ENCODE results near the gene KL. TPM values are rescaled to one million over a fixed set of nuclear protein-coding genes. Genes with fewer than 3 reads are reported as not detected.

The KL gene
- polyA plus RNA-seq, 3 donors, result 0.62 to 3.1 (median 0.67) TPM

GRCh38 chr13:33028620-33029019, 12.4 kb downstream of the KL start:
- WGBS, 3 donors, result 52 to 71% (median 54%) methylated on average over 2 of the region's 2 CpGs
- no peak overlapping the region for H3K27ac ChIP-seq (ENCODE audit: low read depth, low read length)

- WGBS, 3 donors, result 90 to 94% (median 94%) methylated on average over 4 of the region's 4 CpGs
- no peak overlapping the region for H3K27ac ChIP-seq (ENCODE audit: low read depth, low read length)
These were observed 15.1 kb downstream of the KL start for GRCh38 chr13:33031277-33031676.

- H3K27ac ChIP-seq (ENCODE audit: low read depth, low read length), result no peak overlapping the region
- 76 to 87% (median 81%) methylated on average over 12 of the region's 12 CpGs for WGBS, 3 donors
These were observed 15.9 kb downstream of the KL start for GRCh38 chr13:33032037-33032625.

GRCh38 chr13:33033051-33033812, 17.0 kb downstream of the KL start:
- WGBS, 3 donors, result 39 to 57% (median 53%) methylated on average over 14 of the region's 14 CpGs
- H3K27ac ChIP-seq (ENCODE audit: low read depth, low read length), result no peak overlapping the region

GRCh38 chr13:33033986-33034385, 17.8 kb downstream of the KL start:
- no peak overlapping the region for H3K27ac ChIP-seq (ENCODE audit: low read depth, low read length)

GRCh38 chr13:33034882-33035520, 18.8 kb downstream of the KL start:
- 51 to 85% (median 65%) methylated on average over 5 of the region's 5 CpGs for WGBS, 3 donors
- H3K27ac ChIP-seq (ENCODE audit: low read depth, low read length), result no peak overlapping the region

- WGBS, 3 donors, result 93 to 96% (median 95%) methylated on average over 1 of the region's 1 CpG
- no peak overlapping the region for H3K27ac ChIP-seq (ENCODE audit: low read depth, low read length)
These were observed 21.4 kb downstream of the KL start for GRCh38 chr13:33037673-33038072.

- WGBS, 3 donors, result 35 to 44% (median 41%) methylated on average over 2 of the region's 2 CpGs
- no peak overlapping the region for H3K27ac ChIP-seq (ENCODE audit: low read depth, low read length)
These were observed 23.9 kb downstream of the KL start for GRCh38 chr13:33040090-33040489.

- 63 to 80% (median 70%) methylated on average over 4 of the region's 4 CpGs for WGBS, 3 donors
- no peak overlapping the region for H3K27ac ChIP-seq (ENCODE audit: low read depth, low read length)
These were observed 29.8 kb downstream of the KL start for GRCh38 chr13:33045851-33046592.

GRCh38 chr13:33050161-33050560, 33.9 kb downstream of the KL start:
- no peak overlapping the region for H3K27ac ChIP-seq (ENCODE audit: low read depth, low read length)
- 32 to 65% (median 38%) methylated on average over 4 of the region's 4 CpGs for WGBS, 3 donors

GRCh38 chr13:33051632-33052031, 35.4 kb downstream of the KL start:
- H3K27ac ChIP-seq (ENCODE audit: low read depth, low read length), result no peak overlapping the region
- 82 to 98% (median 96%) methylated on average over 3 of the region's 3 CpGs for WGBS, 3 donors

GRCh38 chr13:33052506-33053280, 36.5 kb downstream of the KL start:
- H3K27ac ChIP-seq (ENCODE audit: low read depth, low read length), result no peak overlapping the region
- 60 to 80% (median 66%) methylated on average over 3 of the region's 3 CpGs for WGBS, 3 donors

GRCh38 chr13:33053397-33054066, 37.3 kb downstream of the KL start:
- H3K27ac ChIP-seq (ENCODE audit: low read depth, low read length), result no peak overlapping the region
- 57 to 86% (median 78%) methylated on average over 7 of the region's 7 CpGs for WGBS, 3 donors

- H3K27ac ChIP-seq (ENCODE audit: low read depth, low read length), result no peak overlapping the region
- 27 to 54% (median 35%) methylated on average over 9 of the region's 9 CpGs for WGBS, 3 donors
These were observed 41.0 kb downstream of the KL start for GRCh38 chr13:33057019-33057780.

GRCh38 chr13:33058776-33059327, 42.6 kb downstream of the KL start:
- H3K27ac ChIP-seq (ENCODE audit: low read depth, low read length), result no peak overlapping the region
- WGBS, 3 donors, result 66 to 83% (median 66%) methylated on average over 3 of the region's 3 CpGs

- 90 to 97% (median 93%) methylated on average over 15 of the region's 15 CpGs for WGBS, 3 donors
These were observed 44.6 kb downstream of the KL start for GRCh38 chr13:33060815-33061214.

GRCh38 chr13:33066329-33066728, 50.1 kb downstream of the KL start:
- WGBS, 3 donors, result 95 to 97% (median 96%) methylated on average over 18 of the region's 18 CpGs
- H3K27ac ChIP-seq (ENCODE audit: low read depth, low read length), result no peak overlapping the region

More at GRCh38 chr13:33060815-33061214, 44.6 kb downstream of the KL start:
- no peak overlapping the region for H3K27ac ChIP-seq (ENCODE audit: low read depth, low read length)

Measured in adipose tissue (tissue), 3 donors.